Right lobe of liver (tissue), 6 donors: ENCODE data around the gene KCNIP3. TPM values are rescaled to one million over a fixed set of nuclear protein-coding genes. Genes with fewer than 3 reads are reported as not detected.

Source experiments
- ATAC-seq, 4 donors: fragments of 200-7000 bp; cut with Tn5 transposase; one replicate each; pipeline ENCODE4 v1.9.1; 2020; ENCODE audit warnings: mild to moderate bottlenecking in 4 of 4, moderate library complexity in 4 of 4
- DNase-seq, 3 donors: peaks; one replicate each; pipeline ENCODE4 v3.0.0-alpha.2; 2020
- H3K27ac ChIP-seq, 3 donors: fragments of 200-600 bp; one replicate each; pipeline ENCODE4 v1.8.0; 2022
- H3K27me3 ChIP-seq, 2 donors: fragments of 200-600 bp; one replicate each; pipeline ENCODE4 v1.8.0; 2022
- H3K36me3 ChIP-seq, 4 donors: fragments of 200-600 bp; sonication (generic) in 1 of 4; one replicate each; pipeline versions ENCODE4 v1.5.1 to v1.8.0; 2017 to 2022; ENCODE audit warnings: control low read depth in 1 of 4
- H3K4me1 ChIP-seq, 4 donors: fragments of 200-600 bp; sonication (generic) in 1 of 4; one replicate each; pipeline versions ENCODE4 v1.5.1 to v1.8.0; 2017 to 2022; ENCODE audit warnings: control low read depth in 1 of 4
- H3K4me3 ChIP-seq, 3 donors: fragments of 200-600 bp; one replicate each; pipeline ENCODE4 v1.8.0; 2022
- H3K9me3 ChIP-seq, 4 donors: fragments of 200-600 bp; sonication (generic) in 1 of 4; one replicate each; pipeline versions ENCODE4 v1.5.1 to v1.8.0; 2017 to 2022; ENCODE audit warnings: control low read depth in 1 of 4
- POLR2A ChIP-seq: fragments of 450-650 bp; IDR thresholded peaks from one replicate; pipeline ENCODE4 v1.6.1; 2017; ENCODE audit warnings: antibody characterized with exemption, mild to moderate bottlenecking
- WGBS: methylation state at CpG from one replicate; pipeline ENCODE4 v1.1.6; 2018; ENCODE audit warnings: low coverage, low lambda C conversion rate; ENCODE audit not compliant: insufficient coverage; ENCODE audit errors: missing lambda C conversion rate; 5-methylcytosine and 5-hydroxymethylcytosine counted together
- intact Hi-C, 2 donors: fragments of 100-400 bp; cut with DNase I; formaldehyde crosslinking; loops; one replicate each; pipeline versions ENCODE4 v1.11.2 to v1.14.1; 2022
- total RNA-seq, 6 experiments: library from RNA; depleted of rRNA in 2 of 6; stranded (reverse); fragments of >200 nt in 2 of 6; fragmentation: NEBNext Ultra II Directional in 3 of 6; extraction: Animal tissue kit (Norgen Biotek cat#: 25700) in 3 of 6; gene quantifications; one replicate each; pipeline versions ENCODE4 v1.1.0 to v1.2.4, GENCODE V29; 2016 to 2023
- TF ChIP-seq, protein P1 (sequence below), 4 donors: fragments of 200-600 bp in 3 of 4; fragments of 450-650 bp in 1 of 4; IDR thresholded peaks; one replicate each; pipeline versions ENCODE4 v1.5.1 to v1.8.0; 2016 to 2022; ENCODE audit warnings: antibody characterized with exemption in 4 of 4, mild to moderate bottlenecking in 2 of 4
- donor health status: DM: no; HTN: yes; CAD: no.
- donor health status: DM: no; HTN: no; CAD: no.
- donor health status: DM: no; HTN: no; CAD: no.
- donor health status: DM: no; HTN: yes; CAD: no.
- donor health status: DM: no; HTN: yes; CAD: no.

KCNIP3 gene
- total RNA-seq, 6 experiments from 2014 or later: 0.46 to 3.3 (median 1.2) TPM

DNA sequence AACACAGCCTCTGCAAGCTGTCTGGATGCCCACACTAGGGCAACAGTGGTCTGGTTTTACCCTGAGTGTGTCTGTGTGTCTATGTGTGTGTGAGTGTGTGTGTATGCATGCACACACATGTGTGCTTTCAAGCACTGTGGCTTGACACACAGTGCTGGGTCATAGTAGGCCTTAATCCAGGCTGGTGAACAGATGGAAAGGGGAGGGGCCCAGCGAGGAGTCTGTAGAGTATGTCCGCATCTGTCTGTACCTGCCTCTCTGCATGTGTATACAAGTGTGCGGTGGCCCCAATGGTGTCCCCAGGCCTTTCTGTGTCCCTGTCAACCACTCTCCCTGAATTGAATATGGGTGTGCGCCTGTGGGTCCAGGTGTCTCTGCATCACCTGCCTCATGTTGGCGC, 9.3 kb upstream of the KCNIP3 start:
- WGBS: no CpG with 5 or more reads among the region's 5 CpGs
- Histone ChIP-seq H3K4me3 (no peak overlapping the region), H3K27ac (no peak overlapping the region), H3K27me3 (no peaks in the 10 kb centered on the region), H3K4me1 (no peaks in the 10 kb centered on the region), H3K9me3 (no peaks in the 10 kb centered on the region), H3K36me3 (no peaks in the 10 kb centered on the region)
- ATAC-seq (no peak), DNase-seq (no peak)
- intact Hi-C loops: no loop called here
- TF ChIP-seq POLR2A: no peak
- TF ChIP-seq, protein P1, sequence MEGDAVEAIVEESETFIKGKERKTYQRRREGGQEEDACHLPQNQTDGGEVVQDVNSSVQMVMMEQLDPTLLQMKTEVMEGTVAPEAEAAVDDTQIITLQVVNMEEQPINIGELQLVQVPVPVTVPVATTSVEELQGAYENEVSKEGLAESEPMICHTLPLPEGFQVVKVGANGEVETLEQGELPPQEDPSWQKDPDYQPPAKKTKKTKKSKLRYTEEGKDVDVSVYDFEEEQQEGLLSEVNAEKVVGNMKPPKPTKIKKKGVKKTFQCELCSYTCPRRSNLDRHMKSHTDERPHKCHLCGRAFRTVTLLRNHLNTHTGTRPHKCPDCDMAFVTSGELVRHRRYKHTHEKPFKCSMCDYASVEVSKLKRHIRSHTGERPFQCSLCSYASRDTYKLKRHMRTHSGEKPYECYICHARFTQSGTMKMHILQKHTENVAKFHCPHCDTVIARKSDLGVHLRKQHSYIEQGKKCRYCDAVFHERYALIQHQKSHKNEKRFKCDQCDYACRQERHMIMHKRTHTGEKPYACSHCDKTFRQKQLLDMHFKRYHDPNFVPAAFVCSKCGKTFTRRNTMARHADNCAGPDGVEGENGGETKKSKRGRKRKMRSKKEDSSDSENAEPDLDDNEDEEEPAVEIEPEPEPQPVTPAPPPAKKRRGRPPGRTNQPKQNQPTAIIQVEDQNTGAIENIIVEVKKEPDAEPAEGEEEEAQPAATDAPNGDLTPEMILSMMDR (IDR thresholded peaks at IDR 0.05): no peak

DNA sequence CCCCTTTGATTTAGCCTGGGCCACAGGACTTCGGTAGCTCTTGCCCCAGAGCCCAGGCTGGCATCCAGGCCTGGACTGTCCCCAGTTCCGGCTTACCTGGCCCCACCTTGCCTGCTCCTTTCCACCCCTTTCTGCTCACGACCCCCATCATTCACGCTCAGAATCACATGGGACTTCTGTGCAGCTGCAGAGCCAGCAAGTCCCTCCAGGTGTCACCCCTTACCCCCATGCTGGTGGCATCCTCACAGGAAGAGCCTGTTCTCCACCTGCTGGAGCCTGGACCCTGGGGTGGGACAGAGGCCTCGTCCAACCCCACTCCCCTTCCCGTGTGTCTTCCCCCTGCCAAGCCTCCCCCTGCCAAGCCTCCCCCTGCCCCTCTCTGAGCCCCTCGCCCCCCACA, 7.9 kb upstream of the KCNIP3 start:
- ATAC-seq (peak in 3 of 4 donors; percentile 33 to 49 (median 38)), DNase-seq (no peak)
- Histone ChIP-seq H3K36me3 (no peaks in the 10 kb centered on the region), H3K4me3 (no peak overlapping the region), H3K27me3 (no peaks in the 10 kb centered on the region), H3K27ac (no peak overlapping the region), H3K4me1 (no peaks in the 10 kb centered on the region), H3K9me3 (no peaks in the 10 kb centered on the region)
- intact Hi-C loops: no loop called here
- no peak for TF ChIP-seq POLR2A
- TF ChIP-seq, protein P1 (IDR thresholded peaks at IDR 0.05): peak in 2 of 4 donors; percentile 16 to 31
- WGBS: 43% methylated on average over 5 of the region's 7 CpGs

DNA sequence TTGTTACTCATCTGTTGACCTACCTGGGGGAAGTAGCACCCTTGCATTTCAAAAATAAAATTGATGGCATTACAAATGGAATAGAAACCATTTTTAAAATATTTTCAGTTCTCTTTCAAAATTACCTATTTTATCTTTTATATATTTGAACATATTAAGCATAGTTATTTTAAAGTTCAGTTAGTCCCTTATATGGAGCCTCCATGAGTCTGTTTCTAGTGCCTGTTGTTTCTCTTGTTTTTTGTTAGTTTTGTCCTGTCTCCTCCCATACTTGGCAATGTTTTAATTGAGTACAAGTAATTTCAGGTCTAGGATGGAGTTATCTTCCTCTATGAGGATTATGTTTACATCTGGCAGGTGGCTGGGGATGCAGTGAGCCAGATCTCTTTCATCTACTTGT, 5.9 kb upstream of the KCNIP3 start:
- ATAC-seq (no peak), DNase-seq (no peak)
- Histone ChIP-seq H3K27ac (no peak overlapping the region), H3K4me3 (no peak overlapping the region), H3K27me3 (no peaks in the 10 kb centered on the region), H3K9me3 (no peaks in the 10 kb centered on the region), H3K36me3 (no peaks in the 10 kb centered on the region), H3K4me1 (no peaks in the 10 kb centered on the region)
- intact Hi-C loops: no loop called here
- TF ChIP-seq POLR2A: no peak
- TF ChIP-seq, protein P1 (IDR thresholded peaks at IDR 0.05): no peak

DNA sequence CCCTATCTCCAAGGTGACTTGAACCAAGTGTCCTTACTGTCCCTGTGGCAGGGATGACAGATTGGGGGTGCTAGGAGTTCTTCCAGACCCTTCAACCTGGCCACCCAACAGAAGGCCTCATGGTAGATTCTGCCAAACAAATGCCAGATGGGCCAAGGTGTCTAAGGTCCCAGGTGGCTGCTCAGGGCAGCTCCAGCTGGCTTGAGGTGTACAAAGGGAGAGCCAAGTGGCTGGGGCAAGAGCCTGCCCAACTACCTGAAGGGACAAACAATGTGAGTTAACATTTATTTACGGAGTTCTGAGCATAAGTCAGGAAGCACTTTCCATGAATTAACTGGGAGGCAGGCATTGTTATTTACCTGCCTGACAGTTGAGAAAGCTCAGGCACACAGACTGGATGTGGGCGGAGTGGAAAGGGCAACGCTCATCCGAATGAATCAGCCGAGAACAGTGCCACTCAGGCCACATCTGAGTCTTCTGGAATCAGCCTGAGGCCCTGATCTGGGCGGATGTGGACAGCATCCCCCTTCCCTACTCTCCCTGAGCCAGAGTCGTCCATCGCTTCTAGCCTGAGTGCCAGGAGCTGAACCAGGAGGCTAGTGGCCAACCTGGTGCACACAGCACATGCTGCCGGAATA, 4.4 kb upstream of the KCNIP3 start:
- no peaks in the 10 kb centered on the region for H3K9me3 ChIP-seq
- H3K36me3 ChIP-seq: no peaks in the 10 kb centered on the region
- H3K27ac ChIP-seq: no peak overlapping the region
- H3K4me1 ChIP-seq: no peaks in the 10 kb centered on the region
- no peak for ATAC-seq
- intact Hi-C loops: no loop called here
- H3K4me3 ChIP-seq: no peak overlapping the region
- H3K27me3 ChIP-seq: no peaks in the 10 kb centered on the region
- no peak for DNase-seq
- WGBS: 100% methylated on average over 1 of the region's 9 CpGs
- TF ChIP-seq, protein P1 (IDR thresholded peaks at IDR 0.05): no peak
